Upper lobe of left lung (tissue), 4 donors: ENCODE measurements around the gene TOR4A.

Source experiments
- POLR2A ChIP-seq, 4 donors: fragments of 450-650 bp; IDR thresholded peaks; one replicate each; pipeline ENCODE4 v1.5.1; 2016 to 2017; ENCODE audit warnings: antibody characterized with exemption in 4 of 4, mild to moderate bottlenecking in 2 of 4
- TF ChIP-seq, protein P1 (sequence below), 6 experiments: fragments of 450-650 bp in 4 of 6; fragments of 200-600 bp in 2 of 6; sonication (generic) in 2 of 6; IDR thresholded peaks; one replicate each; pipeline ENCODE4 v1.5.1; 2016 to 2019; ENCODE audit warnings: antibody characterized with exemption in 6 of 6

GRCh38 chr9:137296670-137297664 lies 19.4 kb downstream of the TOR4A start:
- no peak for TF ChIP-seq POLR2A (IDR thresholded peaks at IDR 0.05)
- TF ChIP-seq, protein P1, sequence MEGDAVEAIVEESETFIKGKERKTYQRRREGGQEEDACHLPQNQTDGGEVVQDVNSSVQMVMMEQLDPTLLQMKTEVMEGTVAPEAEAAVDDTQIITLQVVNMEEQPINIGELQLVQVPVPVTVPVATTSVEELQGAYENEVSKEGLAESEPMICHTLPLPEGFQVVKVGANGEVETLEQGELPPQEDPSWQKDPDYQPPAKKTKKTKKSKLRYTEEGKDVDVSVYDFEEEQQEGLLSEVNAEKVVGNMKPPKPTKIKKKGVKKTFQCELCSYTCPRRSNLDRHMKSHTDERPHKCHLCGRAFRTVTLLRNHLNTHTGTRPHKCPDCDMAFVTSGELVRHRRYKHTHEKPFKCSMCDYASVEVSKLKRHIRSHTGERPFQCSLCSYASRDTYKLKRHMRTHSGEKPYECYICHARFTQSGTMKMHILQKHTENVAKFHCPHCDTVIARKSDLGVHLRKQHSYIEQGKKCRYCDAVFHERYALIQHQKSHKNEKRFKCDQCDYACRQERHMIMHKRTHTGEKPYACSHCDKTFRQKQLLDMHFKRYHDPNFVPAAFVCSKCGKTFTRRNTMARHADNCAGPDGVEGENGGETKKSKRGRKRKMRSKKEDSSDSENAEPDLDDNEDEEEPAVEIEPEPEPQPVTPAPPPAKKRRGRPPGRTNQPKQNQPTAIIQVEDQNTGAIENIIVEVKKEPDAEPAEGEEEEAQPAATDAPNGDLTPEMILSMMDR (IDR thresholded peaks at IDR 0.05), result peak in 1 of 6 experiments; percentile 19
